CD4-positive, alpha-beta T cell treated with Interleukin-12 subunit alpha and Interleukin-12 subunit beta, for 1 hour (primary cell): Measurements from ENCODE around the gene PLGRKT.
"Not testable (repeated sequence)": the region's sequence is repeated elsewhere in the genome, so short reads cannot be mapped to it uniquely, and the experiment has no call there.

Source experiments
- DNase-seq: peaks from one replicate; pipeline ENCODE4 v3.0.0-alpha.2; 2020

PLGRKT gene

DNA sequence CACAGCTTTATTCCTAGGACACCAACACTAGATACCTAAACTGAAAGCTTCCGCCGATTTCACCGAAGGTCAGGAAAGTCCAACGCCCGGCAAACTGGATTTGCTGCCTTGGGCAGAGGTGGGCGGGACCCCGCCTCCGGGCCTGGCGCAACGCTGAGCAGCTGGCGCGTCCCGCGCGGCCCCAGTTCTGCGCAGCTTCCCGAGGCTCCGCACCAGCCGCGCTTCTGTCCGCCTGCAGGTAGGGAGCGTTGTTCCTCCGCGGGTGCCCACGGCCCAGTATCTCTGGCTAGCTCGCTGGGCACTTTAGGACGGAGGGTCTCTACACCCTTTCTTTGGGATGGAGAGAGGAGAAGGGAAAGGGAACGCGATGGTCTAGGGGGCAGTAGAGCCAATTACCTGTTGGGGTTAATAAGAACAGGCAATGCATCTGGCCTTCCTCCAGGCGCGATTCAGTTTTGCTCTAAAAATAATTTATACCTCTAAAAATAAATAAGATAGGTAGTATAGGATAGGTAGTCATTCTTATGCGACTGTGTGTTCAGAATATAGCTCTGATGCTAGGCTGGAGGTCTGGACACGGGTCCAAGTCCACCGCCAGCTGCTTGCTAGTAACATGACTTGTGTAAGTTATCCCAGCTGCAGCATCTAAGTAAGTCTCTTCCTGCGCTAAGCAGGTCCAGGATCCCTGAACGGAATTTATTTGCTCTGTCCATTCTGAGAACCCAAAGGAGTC is 12.8 kb upstream of the PLGRKT start, which contains the start of gene CD274:
CD274 (plus strand) TSS at position 184 of the 733 bp plus-strand sequence. CDS start 5,572 bp downstream, outside the sequence.
- DNase-seq = peak; percentile 87

DNA sequence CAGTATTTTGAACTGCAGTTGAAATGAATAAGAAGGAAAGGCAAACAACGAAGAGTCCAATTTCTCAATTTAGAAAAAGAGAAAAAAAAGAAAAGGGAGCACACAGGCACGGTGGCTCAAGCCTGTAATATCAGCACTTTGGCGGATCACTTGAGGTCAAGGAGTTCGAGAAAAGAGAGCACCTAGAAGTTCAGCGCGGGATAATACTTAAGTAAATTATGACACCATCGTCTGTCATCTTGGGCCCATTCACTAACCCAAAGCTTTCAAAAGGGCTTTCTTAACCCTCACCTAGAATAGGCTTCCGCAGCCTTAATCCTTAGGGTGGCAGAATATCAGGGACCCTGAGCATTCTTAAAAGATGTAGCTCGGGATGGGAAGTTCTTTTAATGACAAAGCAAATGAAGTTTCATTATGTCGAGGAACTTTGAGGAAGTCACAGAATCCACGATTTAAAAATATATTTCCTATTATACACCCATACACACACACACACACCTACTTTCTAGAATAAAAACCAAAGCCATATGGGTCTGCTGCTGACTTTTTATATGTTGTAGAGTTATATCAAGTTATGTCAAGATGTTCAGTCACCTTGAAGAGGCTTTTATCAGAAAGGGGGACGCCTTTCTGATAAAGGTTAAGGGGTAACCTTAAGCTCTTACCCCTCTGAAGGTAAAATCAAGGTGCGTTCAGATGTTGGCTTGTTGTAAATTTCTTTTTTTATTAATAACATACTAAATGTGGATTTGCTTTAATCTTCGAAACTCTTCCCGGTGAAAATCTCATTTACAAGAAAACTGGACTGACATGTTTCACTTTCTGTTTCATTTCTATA is 12.0 kb upstream of the PLGRKT start:
- no peak for DNase-seq

GRCh38 chr9:5448461-5449435 is 11.0 kb upstream of the PLGRKT start:
- DNase-seq = no peak

- DNase-seq = no peak
Observed at GRCh38 chr9:5448016-5448415, 10.3 kb upstream of the PLGRKT start.

GRCh38 chr9:5447337-5447736 is 9.6 kb upstream of the PLGRKT start:
- no peak for DNase-seq

DNA sequence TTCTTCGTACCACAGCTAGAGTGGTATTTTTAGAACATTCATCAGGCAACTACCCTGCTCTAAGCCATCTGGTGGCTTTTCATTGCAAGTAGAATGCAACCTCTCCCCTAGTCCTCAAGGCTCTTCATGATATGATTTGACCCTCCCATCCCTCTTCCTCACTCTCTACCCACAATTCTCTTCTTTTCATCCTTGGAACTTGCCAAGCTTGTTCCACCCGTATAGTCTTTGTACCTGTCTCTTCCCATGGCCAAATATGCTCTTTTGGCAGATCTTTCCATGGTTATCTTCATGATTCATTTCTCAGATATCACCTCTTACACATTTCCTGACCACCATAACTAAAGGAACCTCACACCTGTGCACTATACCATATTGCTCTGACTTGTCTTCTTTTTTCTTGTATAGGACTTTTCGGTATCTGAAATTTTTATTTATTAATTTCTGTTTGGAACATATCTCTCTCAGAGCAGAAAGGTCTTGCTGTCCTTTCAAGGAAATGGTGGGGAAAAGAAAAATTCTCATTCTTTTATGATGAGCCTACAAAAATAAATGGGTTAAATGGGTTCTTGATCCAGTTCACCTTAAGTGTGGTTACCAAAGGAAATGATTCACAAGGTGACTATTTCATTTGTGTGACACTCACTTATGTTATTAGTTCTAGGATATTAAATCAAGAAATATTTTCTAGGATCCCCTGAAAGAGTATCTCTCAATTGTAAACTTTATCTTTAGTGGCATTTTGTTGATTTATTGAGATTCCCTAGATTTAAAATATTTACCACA is 8.9 kb upstream of the PLGRKT start:
- DNase-seq = no peak

GRCh38 chr9:5445886-5446285 is 8.2 kb upstream of the PLGRKT start:
- DNase-seq = no peak

DNA sequence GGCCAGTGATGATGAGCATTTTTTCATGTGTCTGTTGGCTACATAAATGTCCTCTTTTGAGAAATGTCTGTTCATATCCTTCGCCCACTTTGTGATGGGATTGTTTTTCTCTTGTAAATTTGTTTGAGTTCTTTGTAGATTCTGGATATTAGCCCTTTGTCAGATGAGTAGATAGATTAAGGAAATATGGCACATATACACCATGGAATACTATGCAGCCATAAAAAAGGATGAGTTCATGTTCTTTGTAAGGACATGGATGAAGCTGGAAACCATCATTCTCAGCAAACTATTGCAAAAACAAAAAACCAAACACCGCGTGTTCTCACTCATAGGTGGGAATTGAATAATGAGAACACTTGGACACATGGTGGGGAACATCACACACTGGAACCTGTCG is 7.4 kb upstream of the PLGRKT start:
- not testable (repeated sequence) for DNase-seq

DNA sequence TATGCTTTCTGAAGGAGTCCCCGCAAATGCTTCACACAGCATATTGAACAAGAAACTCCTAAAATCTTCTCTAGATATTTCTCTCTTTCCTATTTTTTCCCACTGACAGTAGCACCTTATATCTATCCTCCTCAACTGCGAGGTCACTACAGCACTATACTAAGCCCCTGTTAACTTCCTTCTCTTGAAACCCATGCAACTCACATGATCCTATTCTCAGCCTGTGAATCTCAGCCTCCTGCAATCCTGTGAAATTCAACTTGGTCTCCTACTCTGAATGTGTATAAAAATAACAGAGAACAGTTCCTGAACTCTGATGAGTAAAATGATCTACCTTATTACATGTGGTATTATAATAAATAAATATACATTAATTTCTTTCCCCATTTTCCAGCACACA is 6.1 kb upstream of the PLGRKT start:
- DNase-seq = no peak

- DNase-seq = peak; percentile 53
Observed at GRCh38 chr9:5442400-5443011, 4.8 kb upstream of the PLGRKT start.

GRCh38 chr9:5441043-5441442 is 3.3 kb upstream of the PLGRKT start:
- DNase-seq = no peak

DNA sequence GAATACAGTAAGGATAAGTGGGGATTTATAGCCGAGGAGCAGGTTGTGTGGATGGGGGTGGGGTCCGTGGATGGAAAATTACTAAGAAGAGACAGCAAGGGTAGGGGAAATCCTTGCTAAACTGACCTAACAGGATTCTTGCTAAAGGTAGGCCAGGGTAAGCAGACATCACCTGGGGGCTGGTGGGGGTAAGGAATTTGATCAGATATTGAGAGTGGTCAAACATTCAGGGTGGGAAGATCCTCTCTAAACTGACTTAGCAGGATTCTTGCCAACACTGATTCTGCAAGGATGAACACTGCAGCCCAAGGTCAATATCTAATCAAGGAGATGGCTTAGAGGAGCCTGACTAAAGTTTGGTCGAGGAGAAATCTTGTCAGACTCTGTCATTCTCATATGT is 2.7 kb upstream of the PLGRKT start:
- no peak for DNase-seq

DNA sequence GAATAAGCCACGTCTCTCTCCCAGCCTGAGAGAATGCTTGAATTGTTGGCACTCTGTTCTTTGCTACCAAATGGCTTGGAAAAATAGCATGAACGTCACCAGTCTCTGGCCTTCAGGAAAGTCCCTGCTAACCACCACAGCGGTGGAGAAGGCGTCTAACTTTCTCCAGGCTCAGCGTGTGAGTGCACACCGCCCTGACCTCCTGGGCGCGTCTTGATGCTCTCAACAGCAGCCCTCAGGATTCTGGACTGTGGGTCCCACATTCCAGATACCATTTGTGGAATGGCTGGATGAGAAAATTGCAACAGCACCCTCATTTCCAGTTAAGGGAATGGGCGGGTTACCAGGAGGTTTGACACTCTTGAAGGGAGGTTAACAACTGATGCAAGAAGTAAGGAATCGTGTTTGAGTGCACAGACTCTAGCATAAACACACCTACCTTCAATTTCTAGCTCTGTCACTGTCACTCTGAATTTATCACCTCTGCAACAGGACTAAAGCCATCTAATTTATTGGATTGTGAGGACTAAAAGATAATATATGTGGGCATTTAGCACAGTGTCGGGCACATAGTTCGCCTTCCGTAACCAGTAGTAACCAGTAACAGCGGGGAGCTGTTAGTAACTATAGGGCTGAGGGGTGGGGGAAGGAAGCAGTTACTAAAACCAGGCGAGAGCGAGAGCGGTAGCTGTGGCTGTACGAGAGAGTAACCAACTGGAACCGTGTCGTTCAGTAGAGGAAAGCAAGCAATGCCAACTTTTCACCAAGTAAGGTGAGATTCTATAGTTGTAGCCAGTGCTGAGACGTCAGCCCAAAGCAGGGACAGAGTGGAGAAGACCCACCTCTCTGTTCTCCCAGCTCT is 807 bp upstream of the PLGRKT start:
- peak; percentile 76 for DNase-seq

DNA sequence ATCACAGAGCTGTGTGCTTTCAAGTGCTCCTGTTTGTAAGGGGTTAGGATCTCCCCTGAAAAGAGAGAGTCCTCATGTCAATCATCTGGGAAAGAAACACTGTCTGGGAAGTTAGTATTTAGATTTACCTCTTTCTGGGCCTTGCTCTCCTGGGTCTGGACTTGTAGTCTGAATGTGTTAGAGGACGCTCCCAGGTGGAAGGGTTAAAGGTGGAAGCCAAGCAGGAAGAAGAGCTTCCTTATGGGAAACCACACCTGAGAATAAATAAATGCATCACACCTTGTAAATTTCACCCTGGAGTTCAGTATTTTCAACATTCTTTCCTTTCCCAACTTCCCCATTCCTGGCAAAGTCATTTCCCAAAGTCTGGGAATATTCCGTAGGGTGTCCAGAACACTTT is 1.3 kb downstream of the PLGRKT start:
- DNase-seq = no peak

DNA sequence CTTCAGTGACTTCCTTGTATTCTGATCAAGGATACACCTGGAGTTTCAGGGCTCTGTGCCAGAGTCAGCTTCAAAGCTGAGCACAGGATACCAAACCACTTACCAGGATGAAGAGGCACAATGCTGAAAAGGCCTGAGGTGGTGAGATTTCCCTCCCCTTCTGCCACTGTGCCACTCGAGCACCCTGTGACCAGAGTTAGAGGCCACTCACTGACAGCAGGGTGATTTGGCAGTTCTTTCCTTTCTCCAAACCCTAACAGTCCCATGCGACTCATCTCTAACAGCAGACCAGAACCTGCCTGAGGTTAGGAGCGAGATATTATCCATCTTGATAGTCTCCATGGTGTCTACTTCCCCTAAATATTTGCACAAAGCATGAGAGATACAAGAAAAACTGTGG is 1.8 kb downstream of the PLGRKT start:
- no peak for DNase-seq

- not testable (repeated sequence) for DNase-seq
Observed at GRCh38 chr9:5433841-5434810, 3.6 kb downstream of the PLGRKT start.

DNA sequence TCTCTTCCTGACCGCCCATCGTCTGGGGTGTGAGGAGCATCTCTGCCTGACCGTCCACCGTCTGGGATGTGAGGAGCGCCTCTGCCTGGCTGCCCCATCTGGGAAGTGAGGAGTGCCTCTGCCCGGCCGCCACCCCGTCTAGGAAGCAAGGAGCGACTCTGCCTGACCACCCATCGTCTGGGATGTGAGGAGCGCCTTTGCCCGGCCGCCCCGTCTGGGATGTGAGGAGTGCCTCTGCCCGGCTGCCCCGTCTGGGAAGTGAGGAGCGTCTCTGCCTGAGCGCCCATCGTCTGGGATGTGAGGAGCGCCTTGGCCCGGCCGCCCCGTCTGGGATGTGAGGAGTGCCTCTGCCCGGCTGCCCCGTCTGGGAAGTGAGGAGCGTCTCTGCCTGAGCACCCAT is 4.4 kb downstream of the PLGRKT start:
- DNase-seq = not testable (repeated sequence)

- not testable (repeated sequence) for DNase-seq
Observed at GRCh38 chr9:5432890-5433289, 4.8 kb downstream of the PLGRKT start.

GRCh38 chr9:5430912-5431311 is 6.8 kb downstream of the PLGRKT start:
- DNase-seq = no peak
